ENCODE measurements around the gene TMPRSS13.

DNA sequence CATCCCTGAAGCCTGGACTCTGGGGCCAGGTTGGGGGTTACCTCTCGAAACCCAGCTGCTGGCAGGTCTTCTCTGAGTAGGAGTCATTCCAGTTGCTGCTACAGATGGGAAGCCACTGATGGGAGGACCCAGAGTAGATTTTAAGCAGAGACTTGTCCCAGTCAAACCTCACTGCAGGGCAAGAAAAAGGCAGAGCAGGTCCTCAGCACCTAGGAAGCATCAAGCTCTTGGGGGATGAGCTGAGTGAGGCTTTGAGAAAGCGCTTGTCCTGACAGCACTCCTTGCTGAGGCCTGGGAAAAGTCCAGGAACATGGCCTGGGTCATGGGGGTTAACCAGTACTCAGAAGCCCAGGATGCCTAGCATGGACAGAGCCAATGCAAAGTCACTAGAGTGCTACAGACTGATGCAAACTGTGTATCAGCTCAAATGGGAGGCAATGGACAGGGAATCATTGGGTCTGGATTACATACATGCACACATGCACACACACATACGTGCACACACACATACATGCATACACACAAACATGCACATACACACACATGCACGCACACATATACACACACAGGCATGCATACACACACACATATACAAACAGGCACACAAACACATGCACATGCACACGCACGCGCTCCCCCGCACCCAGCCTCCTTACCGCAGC, 15.3 kb downstream of the TMPRSS13 start:
- TF ChIP-seq EZH2 (IDR thresholded peaks at IDR 0.05), result no peak
- TF ChIP-seq POLR2AphosphoS5 (IDR thresholded peaks at IDR 0.05; ENCODE audit: borderline replicate concordance, low read depth, low read length), result no peak
- TF ChIP-seq FOXP2 (optimal IDR thresholded peaks at IDR 0.05; ENCODE audit: control extremely low read depth, extremely low read length, insufficient read depth), result no peak
